HG03135 (cell line): ENCODE data around the gene TEX54.
A peak's percentile ranks its signal among the peaks of the same experiment; 100 is the strongest.
"Not testable (repeated sequence)": the region's sequence is repeated elsewhere in the genome, so short reads cannot be mapped to it uniquely, and the experiment has no call there.

ENCODE experiments used
- ATAC-seq: cut with Tn5 transposase; IDR thresholded peaks from one replicate; pipeline ENCODE4 v1.9.1; 2021; ENCODE audit warnings: mild to moderate bottlenecking, moderate library complexity; ENCODE audit not compliant: unreplicated experiment

The TEX54 gene

GRCh38 chr11:62832336-62833234 lies at the start of gene TEX54:
Gene TEX54, minus strand, starts transcription at chr11:62832841.
- peak; percentile 6 for ATAC-seq

GRCh38 chr11:62882431-62882749 lies 49.7 kb upstream of the TEX54 start:
- ATAC-seq = no peak

GRCh38 chr11:62881579-62882430 lies 49.2 kb upstream of the TEX54 start:
- peak; percentile 41 for ATAC-seq

GRCh38 chr11:62880803-62881578 lies 48.4 kb upstream of the TEX54 start, which contains the start of gene SLC3A2:
Gene SLC3A2, plus strand, starts transcription at chr11:62880896. Its CDS starts 128 bp downstream, at chr11:62881024.
- ATAC-seq = peak; percentile 70

GRCh38 chr11:62880231-62880802 lies 47.7 kb upstream of the TEX54 start:
- ATAC-seq = peak; percentile 11

- ATAC-seq = no peak
Observed at GRCh38 chr11:62879235-62879978, 46.8 kb upstream of the TEX54 start.

- ATAC-seq = no peak
Observed at GRCh38 chr11:62876712-62877111, 44.1 kb upstream of the TEX54 start.

- ATAC-seq = no peak
Observed at GRCh38 chr11:62875698-62876478, 43.2 kb upstream of the TEX54 start.

- ATAC-seq = no peak
Observed at GRCh38 chr11:62874851-62875250, 42.2 kb upstream of the TEX54 start.

- no peak for ATAC-seq
Observed at GRCh38 chr11:62865635-62866034, 33.0 kb upstream of the TEX54 start.

GRCh38 chr11:62863687-62864335 lies 31.2 kb upstream of the TEX54 start:
- ATAC-seq = no peak

- not testable (repeated sequence) for ATAC-seq
Observed at GRCh38 chr11:62861564-62862192, 29.0 kb upstream of the TEX54 start.

GRCh38 chr11:62860835-62861563 lies 28.4 kb upstream of the TEX54 start:
- ATAC-seq = no peak

GRCh38 chr11:62859281-62859703 lies 26.7 kb upstream of the TEX54 start:
- ATAC-seq = not testable (repeated sequence)

GRCh38 chr11:62858201-62858600 lies 25.6 kb upstream of the TEX54 start:
- ATAC-seq = no peak

- ATAC-seq = no peak
Observed at GRCh38 chr11:62857541-62857982, 24.9 kb upstream of the TEX54 start.

- ATAC-seq = peak; percentile 1
Observed at GRCh38 chr11:62856333-62856895, 23.8 kb upstream of the TEX54 start.
